RPMI8226 (cell line): Measurements from ENCODE around the gene PSMD9.
"Not testable (repeated sequence)": the region's sequence is repeated elsewhere in the genome, so short reads cannot be mapped to it uniquely, and the experiment has no call there.

ENCODE experiments used
- DNase-seq: peaks from one replicate; pipeline ENCODE4 v3.0.0-alpha.2; 2015

PSMD9 gene

GRCh38 chr12:121874071-121874470 lies 14.5 kb upstream of the PSMD9 start:
- DNase-seq, result no peak

- no peak for DNase-seq
Observed at GRCh38 chr12:121875582-121875981, 13.0 kb upstream of the PSMD9 start.

- DNase-seq, result not testable (repeated sequence)
Observed at GRCh38 chr12:121876080-121876447, 12.5 kb upstream of the PSMD9 start.

GRCh38 chr12:121883315-121883660 lies 5.3 kb upstream of the PSMD9 start:
- no peak for DNase-seq

- DNase-seq, result not testable (repeated sequence)
Observed at GRCh38 chr12:121885129-121885528, 3.5 kb upstream of the PSMD9 start.

GRCh38 chr12:121888083-121888477 lies 510 bp upstream of the PSMD9 start:
- DNase-seq, result no peak

GRCh38 chr12:121889274-121889624 lies 659 bp downstream of the PSMD9 start:
- no peak for DNase-seq

- not testable (repeated sequence) for DNase-seq
Observed at GRCh38 chr12:121889661-121890060, 1.1 kb downstream of the PSMD9 start.

- no peak for DNase-seq
Observed at GRCh38 chr12:121892673-121893561, 4.3 kb downstream of the PSMD9 start.

GRCh38 chr12:121893961-121894460 lies 5.4 kb downstream of the PSMD9 start:
- DNase-seq, result peak; percentile 21

- no peak for DNase-seq
Observed at GRCh38 chr12:121894633-121895032, 6.0 kb downstream of the PSMD9 start.

GRCh38 chr12:121898287-121898686 lies 9.7 kb downstream of the PSMD9 start:
- DNase-seq, result no peak

- no peak for DNase-seq
Observed at GRCh38 chr12:121899590-121899989, 11.0 kb downstream of the PSMD9 start.

- no peak for DNase-seq
Observed at GRCh38 chr12:121903202-121903601, 14.6 kb downstream of the PSMD9 start.

GRCh38 chr12:121905746-121906145 lies 17.2 kb downstream of the PSMD9 start:
- no peak for DNase-seq

GRCh38 chr12:121908702-121909101 lies 20.1 kb downstream of the PSMD9 start:
- DNase-seq, result no peak

GRCh38 chr12:121911824-121912585 lies 23.4 kb downstream of the PSMD9 start:
- no peak for DNase-seq

GRCh38 chr12:121915841-121916321 lies 27.3 kb downstream of the PSMD9 start:
- no peak for DNase-seq

- DNase-seq, result no peak
Observed at GRCh38 chr12:121916719-121917118, 28.1 kb downstream of the PSMD9 start.

GRCh38 chr12:121917950-121918678 lies 29.5 kb downstream of the PSMD9 start, which contains the start of gene CFAP251:
Gene CFAP251 (plus strand): TSS chr12:121918592. CDS start chr12:121921306, 2,714 bp downstream.
- no peak for DNase-seq

- no peak for DNase-seq
Observed at GRCh38 chr12:121918679-121919038, 30.1 kb downstream of the PSMD9 start.

GRCh38 chr12:121921066-121921465 lies 32.5 kb downstream of the PSMD9 start:
- DNase-seq, result no peak

- DNase-seq, result no peak
Observed at GRCh38 chr12:121925358-121925695, 36.7 kb downstream of the PSMD9 start.
